Peyer's patch (tissue), 4 donors: Measurements from ENCODE around the gene RRP12. TPM values are rescaled to one million over a fixed set of nuclear protein-coding genes. Genes with fewer than 3 reads are reported as not detected.

Experiments
- DNase-seq, 3 donors: peaks; one replicate each; pipeline ENCODE4 v3.0.0-alpha.2; 2017 to 2019
- H3K27ac ChIP-seq, 4 donors: fragments of 200-600 bp; sonication (generic); one replicate each; pipeline ENCODE4 v1.5.1; 2016 to 2019
- H3K27me3 ChIP-seq, 2 donors: fragments of 200-600 bp; sonication (generic); one replicate each; pipeline ENCODE4 v1.5.1; 2019
- H3K36me3 ChIP-seq, 3 donors: fragments of 200-600 bp; sonication (generic); one replicate each; pipeline ENCODE4 v1.5.1; 2016 to 2019
- H3K4me1 ChIP-seq, 4 donors: fragments of 200-600 bp; sonication (generic); one replicate each; pipeline ENCODE4 v1.5.1; 2016 to 2019
- H3K4me3 ChIP-seq, 4 donors: fragments of 200-600 bp; sonication (generic); 1 replicate in 3 of 4; 2 replicates in 1 of 4; pipeline ENCODE4 v1.5.1; 2016 to 2019; ENCODE audit warnings: mild to moderate bottlenecking in 1 of 4
- H3K9me3 ChIP-seq, 4 donors: fragments of 200-600 bp; sonication (generic); one replicate each; pipeline ENCODE4 v1.5.1; 2016 to 2019; ENCODE audit warnings: mild to moderate bottlenecking in 1 of 4
- CTCF ChIP-seq, 6 experiments: fragments of 450-650 bp in 4 of 6; fragments of 200-600 bp in 2 of 6; sonication (generic) in 1 of 6; IDR thresholded peaks; one replicate each; pipeline ENCODE4 v1.5.1; 2017 to 2019; ENCODE audit warnings: antibody characterized with exemption in 6 of 6, mild to moderate bottlenecking in 3 of 6, moderate library complexity in 1 of 6
- POLR2A ChIP-seq, 2 donors: fragments of 450-650 bp; IDR thresholded peaks; one replicate each; pipeline ENCODE4 v1.5.1; 2017; ENCODE audit warnings: antibody characterized with exemption in 2 of 2, mild to moderate bottlenecking in 2 of 2, moderate library complexity in 2 of 2
- small RNA-seq, 2 donors: library from RNA; depleted of rRNA; stranded (forward); fragments of <200 nt; gene quantifications; one replicate each; pipeline ENCODE3, GENCODE V24; 2016
- total RNA-seq, 4 donors: library from RNA; depleted of rRNA; stranded (reverse); fragments of >200 nt; gene quantifications; one replicate each; pipeline ENCODE4 v1.1.0, GENCODE V29; 2016

RRP12 gene
- total RNA-seq, 4 donors from 2014 or later, result 9.1 to 42.9 (median 22.5) TPM

DNA sequence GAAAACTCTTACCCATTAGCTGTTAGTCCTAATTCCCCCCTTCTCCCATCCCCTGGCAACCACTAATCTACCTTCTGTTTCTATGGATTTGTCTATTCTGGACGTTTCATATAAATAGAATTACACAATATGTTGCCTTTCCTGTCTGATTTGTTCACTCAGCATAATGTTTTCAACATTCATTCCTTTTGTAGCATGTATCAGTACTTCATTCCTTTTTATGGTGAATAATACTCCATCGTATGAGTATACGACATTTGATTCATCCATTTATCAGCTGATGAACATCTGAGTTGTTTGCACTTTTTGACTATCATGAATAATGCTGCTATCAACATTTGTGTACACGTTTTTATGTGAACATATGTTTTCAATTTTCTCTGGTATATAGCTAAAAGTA is 86.5 kb downstream of the RRP12 start:
- DNase-seq, result no peak
- Histone ChIP-seq H3K4me1 (no peaks in the 10 kb centered on the region), H3K4me3 (no peak overlapping the region), H3K36me3 (no peaks in the 10 kb centered on the region), H3K27ac (no peak overlapping the region), H3K9me3 (no peaks in the 10 kb centered on the region), H3K27me3 (no peaks in the 10 kb centered on the region)
- no peak for TF ChIP-seq CTCF (IDR thresholded peaks at IDR 0.05)
- no peak for TF ChIP-seq POLR2A (IDR thresholded peaks at IDR 0.05)

DNA sequence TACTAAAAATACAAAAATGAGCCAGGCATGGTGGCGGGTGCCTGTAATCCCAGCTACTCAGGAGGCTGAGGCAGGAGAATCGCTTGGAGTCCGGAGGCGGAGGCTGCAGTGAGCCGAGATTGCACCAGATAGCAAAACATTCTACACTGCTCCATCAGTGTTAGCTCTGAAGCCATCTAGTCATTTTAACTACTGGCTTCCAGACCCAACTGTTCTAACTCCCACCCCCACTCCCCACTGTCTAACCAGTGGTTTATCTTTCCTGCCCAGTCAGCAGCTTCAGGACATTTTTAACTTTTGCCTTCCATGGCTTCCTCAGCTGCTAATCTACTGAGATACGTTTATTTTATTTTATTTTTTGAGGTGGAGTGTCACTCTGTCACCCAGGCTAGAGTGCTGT is 88.2 kb downstream of the RRP12 start:
- no peak for DNase-seq
- TF ChIP-seq CTCF (IDR thresholded peaks at IDR 0.05) (no peak), POLR2A (IDR thresholded peaks at IDR 0.05) (no peak)
- H3K27ac ChIP-seq, result no peak overlapping the region
- H3K4me1 ChIP-seq, result no peaks in the 10 kb centered on the region
- H3K27me3 ChIP-seq, result no peaks in the 10 kb centered on the region
- no peaks in the 10 kb centered on the region for H3K36me3 ChIP-seq
- H3K9me3 ChIP-seq, result no peaks in the 10 kb centered on the region
- no peak overlapping the region for H3K4me3 ChIP-seq

GRCh38 chr10:97311111-97311626 is 90.0 kb downstream of the RRP12 start:
- no peak overlapping the region for H3K4me3 ChIP-seq
- DNase-seq, result no peak
- TF ChIP-seq CTCF (IDR thresholded peaks at IDR 0.05) (no peak), POLR2A (IDR thresholded peaks at IDR 0.05) (no peak)
- H3K27me3 ChIP-seq, result no peaks in the 10 kb centered on the region
- H3K27ac ChIP-seq, result no peak overlapping the region
- H3K4me1 ChIP-seq, result no peaks in the 10 kb centered on the region
- H3K36me3 ChIP-seq, result no peaks in the 10 kb centered on the region
- H3K9me3 ChIP-seq, result no peaks in the 10 kb centered on the region

DNA sequence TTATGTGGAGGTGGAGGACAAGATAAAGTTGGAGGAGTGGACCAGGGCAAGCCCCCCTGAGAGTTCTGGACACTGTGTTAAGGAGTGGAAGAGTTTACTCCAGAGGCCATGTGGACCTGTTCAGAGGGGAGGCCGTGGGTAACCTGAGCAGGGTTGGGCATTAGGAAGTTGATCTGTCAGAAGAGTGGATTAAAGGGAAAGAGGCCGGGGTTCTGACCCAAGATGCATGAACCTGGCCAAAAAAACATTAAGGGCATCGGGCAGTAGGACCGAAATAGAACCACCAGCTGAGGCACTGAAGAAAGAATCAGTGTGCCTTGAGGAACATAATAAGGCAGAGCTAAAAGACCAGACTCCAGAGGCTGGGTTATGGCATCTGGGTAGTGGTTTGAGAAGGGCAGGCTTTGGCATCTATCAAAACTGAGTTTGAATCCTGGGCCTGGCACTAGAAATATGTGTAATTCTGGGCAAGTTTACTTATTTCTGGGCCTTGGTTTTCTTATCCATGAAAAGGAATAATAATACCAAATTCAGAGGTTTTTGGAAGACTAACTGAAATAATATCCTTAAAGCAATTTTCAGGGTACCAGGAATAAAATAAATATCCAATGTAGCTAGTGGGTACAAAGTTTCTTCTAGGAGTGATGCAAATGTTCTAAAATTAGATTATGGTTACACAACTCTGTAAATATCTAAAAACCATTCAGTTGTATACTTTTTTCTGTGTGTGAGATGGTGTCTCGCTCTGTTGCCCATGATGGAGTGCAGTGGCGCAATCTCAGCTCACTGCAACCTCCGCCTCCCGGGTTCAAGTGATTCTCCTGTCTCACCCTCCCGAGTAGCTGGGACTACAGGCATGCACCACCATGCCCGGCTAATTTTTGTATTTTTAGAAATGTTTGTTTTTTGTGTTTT is 93.0 kb downstream of the RRP12 start:
- no peaks in the 10 kb centered on the region for H3K27me3 ChIP-seq
- no peak for DNase-seq
- H3K36me3 ChIP-seq, result no peaks in the 10 kb centered on the region
- no peak for TF ChIP-seq POLR2A (IDR thresholded peaks at IDR 0.05)
- no peak for TF ChIP-seq CTCF (IDR thresholded peaks at IDR 0.05)
- H3K27ac ChIP-seq, result no peak overlapping the region
- no peak overlapping the region for H3K4me3 ChIP-seq
- no peaks in the 10 kb centered on the region for H3K4me1 ChIP-seq
- H3K9me3 ChIP-seq, result no peaks in the 10 kb centered on the region

DNA sequence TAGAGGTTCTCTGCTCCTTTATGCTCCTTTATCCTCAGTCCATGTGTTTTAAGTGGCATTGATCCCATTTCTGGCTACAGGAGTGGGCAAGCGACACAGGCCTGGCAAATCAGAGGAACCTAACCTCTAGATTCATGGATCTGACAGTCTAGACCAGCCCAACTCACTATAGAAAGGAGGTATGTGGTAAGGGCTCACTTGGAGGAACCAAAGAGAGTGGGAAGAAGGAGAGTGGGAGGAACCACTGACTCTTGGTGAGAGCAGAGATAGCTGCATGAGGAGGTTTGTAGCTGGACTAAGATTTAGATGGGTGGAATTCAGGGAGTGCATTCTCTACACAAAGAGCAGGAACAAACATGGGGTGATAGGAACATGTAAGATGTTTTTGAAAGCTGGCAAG is 93.7 kb downstream of the RRP12 start:
- no peaks in the 10 kb centered on the region for H3K9me3 ChIP-seq
- H3K27me3 ChIP-seq, result no peaks in the 10 kb centered on the region
- no peak overlapping the region for H3K27ac ChIP-seq
- no peaks in the 10 kb centered on the region for H3K36me3 ChIP-seq
- no peak for TF ChIP-seq CTCF (IDR thresholded peaks at IDR 0.05)
- H3K4me1 ChIP-seq, result no peaks in the 10 kb centered on the region
- DNase-seq, result no peak
- no peak overlapping the region for H3K4me3 ChIP-seq

Small RNAs within 50 kb of the gene (small RNA-seq; reads per million reads assigned to genes)
- 0 reads per million in 2 donors for gene RF00019

Other genes with a start within 250 kb of the RRP12 start
- 1 to 10 TPM in 1 of 4 donors, under 1 TPM in 1, not detected in 2; 0.28 to 1.7 TPM for gene SLIT1, start 215.4 kb downstream of the RRP12 start, total RNA-seq
- 10 to 100 TPM in 1 of 4 donors, 1 to 10 TPM in 3; 4.9 to 28.9 (median 7.3) TPM for gene ARHGAP19, start 108.7 kb downstream of the RRP12 start, total RNA-seq
- gene FRAT1, start 82.1 kb downstream of the RRP12 start, total RNA-seq, result 1 to 10 TPM; 1.7 to 9.7 (median 6.9) TPM
- 10 to 100 TPM; 19.0 to 31.7 (median 24.0) TPM for gene FRAT2, start 66.6 kb downstream of the RRP12 start, total RNA-seq
- gene PGAM1, start 24.9 kb upstream of the RRP12 start, total RNA-seq, result 100 to 1,000 TPM; 118 to 244 (median 166) TPM
- 10 to 100 TPM; 17.9 to 27.7 (median 23.0) TPM for gene EXOSC1, start 44.7 kb upstream of the RRP12 start, total RNA-seq
- 10 to 100 TPM; 25.6 to 38.3 (median 28.4) TPM for gene ZDHHC16, start 44.8 kb upstream of the RRP12 start, total RNA-seq
- 100 to 1,000 TPM in 1 of 4 donors, 10 to 100 TPM in 3; 80.2 to 127 (median 85.7) TPM for gene MMS19, start 97.1 kb upstream of the RRP12 start, total RNA-seq
- gene UBTD1, start 97.6 kb upstream of the RRP12 start, total RNA-seq, result 1 to 10 TPM in 2 of 4 donors, under 1 TPM in 1, not detected in 1; 0.70 to 2.5 (median 1.4) TPM
- not detected for gene ANKRD2, start 171.4 kb upstream of the RRP12 start, total RNA-seq
- under 1 TPM in 1 of 4 donors, not detected in 3; 0.40 TPM for gene HOGA1, start 183.0 kb upstream of the RRP12 start, total RNA-seq
- gene C10orf62, start 188.4 kb upstream of the RRP12 start, total RNA-seq, result not detected
- gene MORN4, start 232.2 kb upstream of the RRP12 start, total RNA-seq, result 1 to 10 TPM in 1 of 4 donors, under 1 TPM in 2, not detected in 1; 0.35 to 1.4 (median 0.54) TPM
- gene PI4K2A, start 239.3 kb upstream of the RRP12 start, total RNA-seq, result 10 to 100 TPM; 11.6 to 23.5 (median 19.4) TPM